Neutrophil (primary cell): ENCODE measurements around the gene SATB2.

ENCODE experiments used
- H3K27ac ChIP-seq: fragments of 200-600 bp; sonication (generic); 2 replicates; pipeline ENCODE4 v1.5.1; 2016; ENCODE audit warnings: mild to moderate bottlenecking, moderate library complexity
- H3K27me3 ChIP-seq: fragments of 200-600 bp; sonication (generic); 2 replicates; pipeline ENCODE4 v1.6.0; 2016; ENCODE audit warnings: mild to moderate bottlenecking
- H3K36me3 ChIP-seq: fragments of 200-600 bp; sonication (generic); 2 replicates; pipeline ENCODE4 v1.5.1; 2017
- H3K4me1 ChIP-seq, 2 experiments: fragments of 200-600 bp in 1 of 2; sonication (generic) in 1 of 2; 1 replicate in 1 of 2; 2 replicates in 1 of 2; pipeline versions ENCODE4 v1.5.1 to v1.6.1; 2013 to 2016; ENCODE audit warnings: low read depth in 1 of 2, low read length in 1 of 2, mild to moderate bottlenecking in 1 of 2, moderate library complexity in 1 of 2; ENCODE audit not compliant: control insufficient read depth in 1 of 2, insufficient read depth in 1 of 2
- H3K4me3 ChIP-seq, 2 experiments: fragments of 200-600 bp in 1 of 2; sonication (generic) in 1 of 2; 1 replicate in 1 of 2; 2 replicates in 1 of 2; pipeline ENCODE4 v1.5.1; 2013 to 2016; ENCODE audit warnings: low read depth in 1 of 2, low read length in 1 of 2, mild to moderate bottlenecking in 1 of 2, moderate library complexity in 1 of 2
- H3K9me3 ChIP-seq: fragments of 200-600 bp; sonication (generic); 2 replicates; pipeline ENCODE4 v1.5.1; 2016
- CTCF ChIP-seq: fragments of 200-600 bp; sonication (generic); IDR thresholded peaks from 2 replicates; pipeline ENCODE4 v1.5.1; 2016; ENCODE audit warnings: antibody characterized with exemption

Gene SATB2

GRCh38 chr2:199316851-199317250, 140.9 kb downstream of the SATB2 start:
- Histone ChIP-seq H3K4me1 (no peaks in the 10 kb centered on the region), H3K9me3 (no peaks in the 10 kb centered on the region)

GRCh38 chr2:199315299-199316179, 142.2 kb downstream of the SATB2 start:
- no peak for TF ChIP-seq CTCF
- Histone ChIP-seq H3K9me3 (no peaks in the 10 kb centered on the region), H3K4me3 (no peak overlapping the region), H3K4me1 (no peaks in the 10 kb centered on the region), H3K27ac (no peak overlapping the region), H3K27me3 (no peaks in the 10 kb centered on the region), H3K36me3 (no peaks in the 10 kb centered on the region)

More at GRCh38 chr2:199316851-199317250, 140.9 kb downstream of the SATB2 start:
- no peaks in the 10 kb centered on the region for H3K27me3 ChIP-seq
- no peak overlapping the region for H3K27ac ChIP-seq
- H3K4me3 ChIP-seq = no peak overlapping the region
- no peak for TF ChIP-seq CTCF
- H3K36me3 ChIP-seq = no peaks in the 10 kb centered on the region

- H3K27ac ChIP-seq = no peak overlapping the region
- H3K4me1 ChIP-seq = no peaks in the 10 kb centered on the region
- no peak overlapping the region for H3K4me3 ChIP-seq
- H3K36me3 ChIP-seq = no peaks in the 10 kb centered on the region
- TF ChIP-seq CTCF = no peak
- H3K9me3 ChIP-seq = no peaks in the 10 kb centered on the region
- no peaks in the 10 kb centered on the region for H3K27me3 ChIP-seq
Measured at GRCh38 chr2:199312931-199313330, 144.8 kb downstream of the SATB2 start.

GRCh38 chr2:199310771-199311585, 146.8 kb downstream of the SATB2 start:
- H3K9me3 ChIP-seq = no peaks in the 10 kb centered on the region
- no peaks in the 10 kb centered on the region for H3K27me3 ChIP-seq
- no peak overlapping the region for H3K4me3 ChIP-seq
- no peaks in the 10 kb centered on the region for H3K36me3 ChIP-seq
- no peak for TF ChIP-seq CTCF
- no peak overlapping the region for H3K27ac ChIP-seq
- no peaks in the 10 kb centered on the region for H3K4me1 ChIP-seq

GRCh38 chr2:199309973-199310372, 147.8 kb downstream of the SATB2 start:
- TF ChIP-seq CTCF = no peak
- no peak overlapping the region for H3K4me3 ChIP-seq
- H3K27me3 ChIP-seq = no peaks in the 10 kb centered on the region
- H3K9me3 ChIP-seq = no peaks in the 10 kb centered on the region
- H3K27ac ChIP-seq = no peak overlapping the region
- no peaks in the 10 kb centered on the region for H3K4me1 ChIP-seq
- H3K36me3 ChIP-seq = no peaks in the 10 kb centered on the region
